Duodenal mucosa (tissue), 2 donors: ENCODE measurements around the gene REEP1.

ENCODE experiments used
- H3K27ac ChIP-seq: one replicate; pipeline ENCODE4 v1.7.0; 2013; ENCODE audit warnings: low read depth, low read length
- H3K27me3 ChIP-seq, 2 donors: one replicate each; pipeline ENCODE4 v1.7.0; 2013; ENCODE audit warnings: low read length in 2 of 2, control low read depth in 1 of 2; ENCODE audit not compliant: insufficient read depth in 2 of 2, control insufficient read depth in 1 of 2
- H3K36me3 ChIP-seq, 2 donors: one replicate each; pipeline ENCODE4 v1.7.0; 2013; ENCODE audit warnings: low read length in 2 of 2, control low read depth in 1 of 2; ENCODE audit not compliant: insufficient read depth in 2 of 2, control insufficient read depth in 1 of 2
- H3K4me1 ChIP-seq, 2 donors: one replicate each; pipeline ENCODE4 v1.7.0; 2013; ENCODE audit warnings: low read length in 2 of 2, control low read depth in 1 of 2; ENCODE audit not compliant: insufficient read depth in 2 of 2, control insufficient read depth in 1 of 2
- H3K4me3 ChIP-seq, 2 donors: one replicate each; pipeline ENCODE4 v1.7.0; 2013; ENCODE audit warnings: low read length in 2 of 2, low read depth in 1 of 2
- H3K9ac ChIP-seq, 2 donors: one replicate each; pipeline ENCODE4 v1.7.0; 2013; ENCODE audit warnings: low read length in 2 of 2, low read depth in 1 of 2
- H3K9me3 ChIP-seq, 2 donors: one replicate each; pipeline ENCODE4 v1.7.0; 2013; ENCODE audit warnings: low read length in 2 of 2, control low read depth in 1 of 2; ENCODE audit not compliant: control insufficient read depth in 1 of 2

The REEP1 gene

DNA sequence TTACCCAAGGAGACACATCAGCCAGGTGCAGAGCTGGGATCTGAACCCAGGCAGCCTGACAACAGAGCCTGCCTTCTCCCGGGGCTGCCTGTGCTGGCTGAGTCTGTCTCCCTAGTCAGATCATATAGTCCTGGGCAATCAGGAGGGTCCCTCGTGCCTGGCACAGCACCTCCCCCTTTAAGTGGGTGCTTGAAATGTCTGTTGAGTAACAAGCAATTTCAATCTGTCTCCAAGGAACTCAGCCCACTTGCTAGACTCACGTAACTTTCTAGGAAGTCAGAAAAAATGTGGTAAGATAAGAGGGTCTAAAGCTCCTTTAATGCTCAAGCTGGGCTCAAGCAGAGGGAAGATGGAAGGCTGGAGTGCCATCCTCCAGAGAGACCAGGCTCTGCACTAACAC lies 51.9 kb downstream of the REEP1 start:
- Histone ChIP-seq H3K4me1 (peaks cover 0 to 13% of the 10 kb centered on the region in 2 donors), H3K36me3 (no peaks in the 10 kb centered on the region), H3K4me3 (no peak overlapping the region), H3K9ac (no peak overlapping the region), H3K27me3 (no peaks in the 10 kb centered on the region), H3K9me3 (no peaks in the 10 kb centered on the region), H3K27ac (no peak overlapping the region)

GRCh38 chr2:86284987-86285386 lies 52.4 kb downstream of the REEP1 start:
- Histone ChIP-seq H3K27me3 (no peaks in the 10 kb centered on the region), H3K4me3 (no peak overlapping the region), H3K9me3 (no peaks in the 10 kb centered on the region), H3K27ac (no peak overlapping the region), H3K4me1 (peaks cover 4 to 19% of the 10 kb centered on the region in 2 donors), H3K9ac (no peak overlapping the region), H3K36me3 (no peaks in the 10 kb centered on the region)

- H3K9me3 ChIP-seq, result no peaks in the 10 kb centered on the region
- no peak overlapping the region for H3K9ac ChIP-seq
- no peaks in the 10 kb centered on the region for H3K36me3 ChIP-seq
- H3K4me3 ChIP-seq, result no peak overlapping the region
- H3K27me3 ChIP-seq, result no peaks in the 10 kb centered on the region
- peaks cover 9 to 22% of the 10 kb centered on the region in 2 donors for H3K4me1 ChIP-seq
- H3K27ac ChIP-seq, result no peak overlapping the region
These were observed 53.0 kb downstream of the REEP1 start for GRCh38 chr2:86284401-86284841.

- Histone ChIP-seq H3K27me3 (no peaks in the 10 kb centered on the region), H3K4me3 (no peak overlapping the region), H3K27ac (no peak overlapping the region)
These were observed 53.9 kb downstream of the REEP1 start for GRCh38 chr2:86283411-86284030.

DNA sequence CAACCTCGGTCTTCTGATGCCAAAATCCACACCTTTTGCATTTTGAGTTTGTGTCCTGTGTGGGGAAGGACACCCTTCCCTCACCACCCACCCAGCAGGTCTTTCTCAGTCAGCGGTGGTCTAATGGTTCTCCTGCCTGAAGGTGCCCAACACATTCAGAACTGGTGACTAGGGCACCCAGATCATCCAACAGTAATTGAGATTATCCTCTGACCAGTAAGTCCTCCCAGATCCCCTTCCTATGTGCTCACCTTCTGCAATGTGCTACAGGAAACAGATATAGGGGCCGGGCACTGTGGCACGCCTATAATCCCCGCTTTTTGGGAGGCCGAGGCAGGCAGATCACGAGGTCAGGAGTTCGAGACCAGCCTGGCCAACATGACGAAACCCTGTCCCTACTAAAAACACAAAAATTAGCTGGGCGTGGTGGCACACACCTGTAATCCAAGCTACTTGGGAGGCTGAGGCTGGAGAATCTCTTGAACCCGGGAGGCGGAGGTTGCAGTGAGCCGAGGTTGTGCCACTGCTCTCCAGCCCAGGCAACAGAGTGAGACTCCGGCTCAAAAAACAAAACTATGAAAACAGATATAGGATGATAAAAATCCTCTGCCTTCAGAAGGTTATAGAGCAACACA lies 56.2 kb downstream of the REEP1 start:
- H3K9ac ChIP-seq, result no peak overlapping the region
- H3K4me1 ChIP-seq, result peaks cover 9 to 22% of the 10 kb centered on the region in 2 donors
- H3K4me3 ChIP-seq, result no peak overlapping the region
- no peaks in the 10 kb centered on the region for H3K9me3 ChIP-seq
- H3K27me3 ChIP-seq, result no peaks in the 10 kb centered on the region
- no peaks in the 10 kb centered on the region for H3K36me3 ChIP-seq
- no peak overlapping the region for H3K27ac ChIP-seq

More at GRCh38 chr2:86283411-86284030, 53.9 kb downstream of the REEP1 start:
- H3K9ac ChIP-seq, result no peak overlapping the region
- H3K9me3 ChIP-seq, result no peaks in the 10 kb centered on the region
- H3K36me3 ChIP-seq, result no peaks in the 10 kb centered on the region
- H3K4me1 ChIP-seq, result peaks cover 9 to 22% of the 10 kb centered on the region in 2 donors

GRCh38 chr2:86280191-86280667 lies 57.2 kb downstream of the REEP1 start:
- no peak overlapping the region for H3K27ac ChIP-seq
- H3K36me3 ChIP-seq, result no peaks in the 10 kb centered on the region
- peaks cover 18 to 31% of the 10 kb centered on the region in 2 donors for H3K4me1 ChIP-seq
- H3K27me3 ChIP-seq, result no peaks in the 10 kb centered on the region
- H3K4me3 ChIP-seq, result no peak overlapping the region
- no peaks in the 10 kb centered on the region for H3K9me3 ChIP-seq
- no peak overlapping the region for H3K9ac ChIP-seq

- Histone ChIP-seq H3K36me3 (no peaks in the 10 kb centered on the region), H3K4me1 (peaks cover 25 to 29% of the 10 kb centered on the region in 2 donors), H3K27me3 (no peaks in the 10 kb centered on the region), H3K27ac (no peak overlapping the region), H3K9me3 (peaks cover 2 to 16% of the 10 kb centered on the region in 2 donors), H3K4me3 (no peak overlapping the region), H3K9ac (no peak overlapping the region)
These were observed 61.5 kb downstream of the REEP1 start for GRCh38 chr2:86275962-86276361.

DNA sequence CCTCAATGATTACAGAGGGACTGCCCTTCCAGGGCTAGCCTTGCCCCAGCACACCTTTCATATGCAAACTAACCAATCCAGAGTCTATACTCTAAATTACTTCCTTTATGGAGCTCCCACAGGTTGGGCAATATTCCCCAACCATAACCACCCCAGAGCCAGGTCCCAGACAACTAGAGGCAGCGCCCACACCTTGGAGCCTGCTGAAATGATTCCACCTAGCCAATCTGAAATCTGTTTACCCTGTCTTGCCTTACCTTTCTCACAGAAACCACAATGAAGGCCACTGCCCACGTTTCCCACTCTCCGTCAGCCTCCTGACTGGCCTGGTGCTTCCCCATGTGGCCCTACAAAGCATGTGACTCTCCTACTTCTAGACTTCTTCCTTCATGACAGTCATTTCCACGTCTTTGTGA lies 62.0 kb downstream of the REEP1 start:
- no peak overlapping the region for H3K27ac ChIP-seq
- no peak overlapping the region for H3K4me3 ChIP-seq
- H3K36me3 ChIP-seq, result no peaks in the 10 kb centered on the region
- no peaks in the 10 kb centered on the region for H3K27me3 ChIP-seq
- H3K4me1 ChIP-seq, result peaks cover 23 to 29% of the 10 kb centered on the region in 2 donors
- peaks cover 7 to 21% of the 10 kb centered on the region in 2 donors for H3K9me3 ChIP-seq
- H3K9ac ChIP-seq, result no peak overlapping the region

GRCh38 chr2:86274918-86275275 lies 62.5 kb downstream of the REEP1 start:
- Histone ChIP-seq H3K36me3 (no peaks in the 10 kb centered on the region), H3K27me3 (no peaks in the 10 kb centered on the region), H3K9ac (no peak overlapping the region), H3K27ac (no peak overlapping the region), H3K9me3 (peaks cover 7 to 21% of the 10 kb centered on the region in 2 donors), H3K4me1 (peaks cover 18 to 24% of the 10 kb centered on the region in 2 donors), H3K4me3 (no peak overlapping the region)

DNA sequence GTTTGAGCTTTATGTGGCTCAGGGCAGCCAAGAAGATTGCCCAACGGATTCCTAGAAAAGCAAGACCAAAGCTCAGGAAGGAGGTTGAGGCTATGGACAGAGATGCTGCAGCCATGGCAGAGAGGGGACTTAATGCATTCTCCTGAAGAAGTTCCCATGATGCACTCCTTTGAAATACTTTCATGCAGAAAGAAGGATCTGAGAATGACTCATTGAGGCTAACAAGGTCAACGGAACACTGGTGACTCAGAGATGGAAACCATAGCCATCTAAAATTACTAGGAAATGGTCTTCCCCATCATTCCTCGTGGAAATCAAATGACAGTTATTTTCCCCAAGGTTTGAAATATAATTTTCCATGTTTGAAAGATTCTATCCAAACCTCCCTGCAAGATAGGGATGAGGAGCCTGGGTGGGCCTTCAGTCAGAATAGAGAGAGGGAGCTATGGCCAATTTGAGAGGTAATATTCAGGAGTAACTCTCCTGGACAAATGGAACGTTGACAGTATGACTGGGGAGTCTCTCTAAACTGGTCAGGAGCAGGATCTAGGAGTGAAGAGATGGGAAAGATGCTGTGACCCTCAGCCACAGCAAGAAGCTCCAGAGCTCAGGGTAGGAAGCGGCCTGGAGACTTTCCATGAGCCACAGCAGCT lies 63.0 kb downstream of the REEP1 start:
- H3K27ac ChIP-seq, result no peak overlapping the region

More for the DNA sequence above, 63.0 kb downstream of the REEP1 start:
- Histone ChIP-seq H3K9me3 (peaks cover 7 to 21% of the 10 kb centered on the region in 2 donors), H3K27me3 (no peaks in the 10 kb centered on the region), H3K9ac (no peak overlapping the region), H3K4me3 (no peak overlapping the region), H3K36me3 (no peaks in the 10 kb centered on the region), H3K4me1 (peaks cover 16 to 20% of the 10 kb centered on the region in 2 donors)
